Measurements from ENCODE around the gene KRTAP21-1. TPM values are rescaled to one million over a fixed set of nuclear protein-coding genes. Genes with fewer than 3 reads are reported as not detected.

KRTAP21-1 gene
- total RNA-seq, 3 donors from 2014 or later = not detected

GRCh38 chr21:30719401-30719800, 35.8 kb downstream of the KRTAP21-1 start:
- no peaks in the 10 kb centered on the region for H3K4me1 ChIP-seq
- DNase-seq (ENCODE audit: low spot score in 2 of 2) = no peak
- intact Hi-C loops (cut with DNase I; ENCODE audit: low total_unique reads) = no loop called here
- no peak overlapping the region for H3K4me3 ChIP-seq
- H3K9me3 ChIP-seq = no peaks in the 10 kb centered on the region
- no peak for TF ChIP-seq CTCF (IDR thresholded peaks at IDR 0.05)
- no peak for TF ChIP-seq POLR2A (IDR thresholded peaks at IDR 0.05)
- TF ChIP-seq POLR2AphosphoS5 (IDR thresholded peaks at IDR 0.05) = no peak
- H3K27me3 ChIP-seq = no peaks in the 10 kb centered on the region
- no peaks in the 10 kb centered on the region for H3K36me3 ChIP-seq
- H3K27ac ChIP-seq = no peak overlapping the region

GRCh38 chr21:30718239-30718909, 36.9 kb downstream of the KRTAP21-1 start, which contains the start of gene KRTAP21-3:
TSS of gene KRTAP21-3 (minus strand) at chr21:30718777. CDS start at chr21:30718759, 18 bp downstream.
- intact Hi-C loops (cut with DNase I; ENCODE audit: low total_unique reads) = no loop called here
- DNase-seq (ENCODE audit: low spot score in 2 of 2) = no peak
- H3K27me3 ChIP-seq = no peaks in the 10 kb centered on the region
- H3K4me3 ChIP-seq = no peak within 1 kb of the TSS
- H3K9me3 ChIP-seq = no peaks in the 10 kb centered on the region
- H3K36me3 ChIP-seq = no peaks in the 10 kb centered on the region
- no peak for TF ChIP-seq CTCF (IDR thresholded peaks at IDR 0.05)
- TF ChIP-seq POLR2A (IDR thresholded peaks at IDR 0.05) = no peak
- TF ChIP-seq POLR2AphosphoS5 (IDR thresholded peaks at IDR 0.05) = no peak
- H3K4me1 ChIP-seq = no peaks in the 10 kb centered on the region
- H3K27ac ChIP-seq = no peak within 1 kb of the TSS

- Histone ChIP-seq H3K27me3 (no peaks in the 10 kb centered on the region), H3K27ac (no peak overlapping the region), H3K9me3 (peaks cover 0 to 4% of the 10 kb centered on the region in 2 donors), H3K4me1 (no peaks in the 10 kb centered on the region), H3K36me3 (no peaks in the 10 kb centered on the region), H3K4me3 (no peak overlapping the region)
- no peak for DNase-seq (ENCODE audit: low spot score in 2 of 2)
- intact Hi-C loops (cut with DNase I; ENCODE audit: low total_unique reads) = no loop called here
- TF ChIP-seq CTCF (IDR thresholded peaks at IDR 0.05) = no peak
- no peak for TF ChIP-seq POLR2A (IDR thresholded peaks at IDR 0.05)
- no peak for TF ChIP-seq POLR2AphosphoS5 (IDR thresholded peaks at IDR 0.05)
Measured at GRCh38 chr21:30717105-30717504, 38.1 kb downstream of the KRTAP21-1 start.

- Histone ChIP-seq H3K4me1 (no peaks in the 10 kb centered on the region), H3K4me3 (no peak overlapping the region), H3K36me3 (no peaks in the 10 kb centered on the region), H3K27me3 (no peaks in the 10 kb centered on the region), H3K27ac (no peak overlapping the region), H3K9me3 (peaks cover 0 to 5% of the 10 kb centered on the region in 2 donors)
- intact Hi-C loops (cut with DNase I; ENCODE audit: low total_unique reads) = no loop called here
- TF ChIP-seq POLR2A (IDR thresholded peaks at IDR 0.05) = no peak
- DNase-seq (ENCODE audit: low spot score in 2 of 2) = no peak
Measured at GRCh38 chr21:30714946-30715345, 40.3 kb downstream of the KRTAP21-1 start.

- Histone ChIP-seq H3K9me3 (peaks cover 0 to 5% of the 10 kb centered on the region in 2 donors), H3K4me1 (no peaks in the 10 kb centered on the region), H3K27ac (no peak overlapping the region), H3K4me3 (no peak overlapping the region), H3K27me3 (no peaks in the 10 kb centered on the region), H3K36me3 (no peaks in the 10 kb centered on the region)
- no peak for DNase-seq (ENCODE audit: low spot score in 2 of 2)
- no peak for TF ChIP-seq POLR2AphosphoS5 (IDR thresholded peaks at IDR 0.05)
- TF ChIP-seq CTCF (IDR thresholded peaks at IDR 0.05) = no peak
- TF ChIP-seq POLR2A (IDR thresholded peaks at IDR 0.05) = no peak
- intact Hi-C loops (cut with DNase I; ENCODE audit: low total_unique reads) = no loop called here
Measured at GRCh38 chr21:30714456-30714855, 40.8 kb downstream of the KRTAP21-1 start.

All from breast epithelium (tissue), 4 donors.